Loucy (cell line): ENCODE results near the gene ELOVL6.

Experiments
- CTCF ChIP-seq: fragments of 200-600 bp; sonication (generic); conservative IDR thresholded peaks from 2 replicates; pipeline ENCODE4 v1.5.1; 2014; ENCODE audit warnings: mild to moderate bottlenecking, antibody characterized with exemption, low read length
- EZH2phosphoT487 ChIP-seq: fragments of 200-600 bp; IDR thresholded peaks from 2 replicates; pipeline ENCODE4 v1.6.1; 2018; ENCODE audit warnings: antibody characterized with exemption, mild to moderate bottlenecking, moderate library complexity, borderline replicate concordance

DNA sequence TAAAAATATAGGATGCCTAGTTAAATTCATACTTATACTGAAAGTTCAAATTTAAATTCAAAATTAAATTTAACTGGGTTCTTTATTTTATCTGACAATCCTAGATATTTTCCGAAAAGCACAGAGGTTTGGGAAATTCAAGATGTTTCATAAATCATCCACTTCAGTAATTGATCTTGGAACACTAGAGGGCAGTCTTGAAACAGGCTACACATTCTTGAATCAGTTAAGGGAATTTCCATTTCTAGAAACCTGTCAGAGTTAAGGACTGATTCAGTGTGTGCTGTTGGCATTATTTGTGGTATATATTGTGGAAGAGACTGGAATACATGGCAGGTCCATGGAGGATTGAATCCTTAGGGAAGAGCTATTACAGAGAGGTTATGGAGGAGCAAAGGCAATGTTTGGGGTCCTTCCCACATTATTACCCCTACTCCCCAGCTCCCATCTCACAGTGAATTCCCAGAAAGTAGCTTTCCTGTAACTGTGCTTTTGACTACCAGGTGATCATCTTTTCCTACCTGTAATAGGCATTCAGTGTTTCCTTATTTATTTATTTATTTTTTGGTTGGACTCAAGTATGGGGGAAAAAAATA, 192.9 kb downstream of the ELOVL6 start:
- TF ChIP-seq CTCF (peak; percentile 92), EZH2phosphoT487 (no peak)
